Measurements from ENCODE around the gene FBXL14. TPM values are rescaled to one million over a fixed set of nuclear protein-coding genes. Genes with fewer than 3 reads are reported as not detected.
A peak's percentile ranks its signal among the peaks of the same experiment; 100 is the strongest.

The FBXL14 gene
- polyA plus RNA-seq, 1 experiment: 3.2 TPM

GRCh38 chr12:1580526-1580925 lies 13.9 kb downstream of the FBXL14 start:
- Histone ChIP-seq H3K9me3 (ENCODE audit: control insufficient read depth, insufficient read depth, low read length) (no peaks in the 10 kb centered on the region), H3K27me3 (ENCODE audit: control insufficient read depth, insufficient read depth, low read length) (no peaks in the 10 kb centered on the region), H3K27ac (ENCODE audit: low read depth, low read length) (no peak overlapping the region), H3K4me3 (ENCODE audit: low read depth, low read length) (no peak overlapping the region)
- ChIA-PET CTCF (interaction anchor here (11.3 kb wide), 1 partner anchor 462 kb away, joined by 313 read pairs; no protein-coding TSS in a partner anchor), POLR2A (no interaction called here)
- DNase-seq (ENCODE audit: low read depth, low spot score): no peak
- TF ChIP-seq, protein P1, sequence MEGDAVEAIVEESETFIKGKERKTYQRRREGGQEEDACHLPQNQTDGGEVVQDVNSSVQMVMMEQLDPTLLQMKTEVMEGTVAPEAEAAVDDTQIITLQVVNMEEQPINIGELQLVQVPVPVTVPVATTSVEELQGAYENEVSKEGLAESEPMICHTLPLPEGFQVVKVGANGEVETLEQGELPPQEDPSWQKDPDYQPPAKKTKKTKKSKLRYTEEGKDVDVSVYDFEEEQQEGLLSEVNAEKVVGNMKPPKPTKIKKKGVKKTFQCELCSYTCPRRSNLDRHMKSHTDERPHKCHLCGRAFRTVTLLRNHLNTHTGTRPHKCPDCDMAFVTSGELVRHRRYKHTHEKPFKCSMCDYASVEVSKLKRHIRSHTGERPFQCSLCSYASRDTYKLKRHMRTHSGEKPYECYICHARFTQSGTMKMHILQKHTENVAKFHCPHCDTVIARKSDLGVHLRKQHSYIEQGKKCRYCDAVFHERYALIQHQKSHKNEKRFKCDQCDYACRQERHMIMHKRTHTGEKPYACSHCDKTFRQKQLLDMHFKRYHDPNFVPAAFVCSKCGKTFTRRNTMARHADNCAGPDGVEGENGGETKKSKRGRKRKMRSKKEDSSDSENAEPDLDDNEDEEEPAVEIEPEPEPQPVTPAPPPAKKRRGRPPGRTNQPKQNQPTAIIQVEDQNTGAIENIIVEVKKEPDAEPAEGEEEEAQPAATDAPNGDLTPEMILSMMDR (IDR thresholded peaks at IDR 0.05; ENCODE audit: low read depth, low read length): no peak

DNA sequence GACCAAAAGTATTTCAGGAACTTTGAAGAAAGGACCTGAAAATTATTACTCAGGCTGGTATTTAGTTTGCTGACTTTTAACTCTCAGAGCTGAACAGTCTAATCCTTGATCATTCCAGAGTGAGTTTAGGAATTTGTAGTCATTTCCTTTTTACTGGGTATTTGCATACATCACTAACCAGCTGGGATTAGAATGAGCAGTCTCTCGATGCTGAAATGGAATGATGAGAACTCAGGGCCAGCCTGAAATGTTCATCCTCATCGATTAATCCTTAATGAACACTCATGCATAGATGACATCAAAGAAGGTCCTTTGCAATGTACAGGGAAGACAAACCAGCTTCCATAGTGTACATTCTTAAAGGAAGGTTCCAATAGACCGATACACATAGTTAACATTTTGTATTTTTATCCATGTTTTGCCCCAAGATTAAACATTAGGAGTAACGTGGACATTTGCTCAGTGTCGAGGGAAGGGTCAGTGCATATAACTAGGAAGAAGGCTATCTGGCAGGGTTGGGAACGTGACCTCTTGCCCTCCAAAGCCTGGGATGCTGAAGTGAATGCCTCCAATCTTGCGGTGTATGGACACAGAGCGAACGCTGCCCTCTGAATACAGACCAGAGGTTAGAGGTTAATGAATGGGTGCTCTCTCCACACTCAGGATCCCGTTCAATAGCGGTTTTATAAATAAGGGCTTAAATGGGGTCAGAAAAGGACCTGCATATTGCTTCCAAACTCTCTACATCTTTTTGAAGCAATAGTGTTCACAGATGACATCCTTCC lies 14.5 kb downstream of the FBXL14 start:
- DNase-seq (ENCODE audit: low read depth, low spot score): no peak
- Histone ChIP-seq H3K27ac (ENCODE audit: low read depth, low read length) (peak overlapping the region; percentile 57), H3K4me3 (ENCODE audit: low read depth, low read length) (no peak overlapping the region), H3K27me3 (ENCODE audit: control insufficient read depth, insufficient read depth, low read length) (no peaks in the 10 kb centered on the region), H3K9me3 (ENCODE audit: control insufficient read depth, insufficient read depth, low read length) (no peaks in the 10 kb centered on the region)
- TF ChIP-seq, protein P1 (IDR thresholded peaks at IDR 0.05; ENCODE audit: low read depth, low read length): no peak
- POLR2A ChIA-PET: interaction anchor here (0.7 to 1.6 kb wide), 5 partner anchors 29 to 395 kb away, joined by 3 to 5 read pairs (median 3); no protein-coding TSS in a partner anchor
- CTCF ChIA-PET: interaction anchor here (0.6 to 11.3 kb wide), 3 partner anchors 25 to 462 kb away, joined by 3 to 313 read pairs (median 3); no protein-coding TSS in a partner anchor

GRCh38 chr12:1576410-1577241 lies 17.8 kb downstream of the FBXL14 start:
- ChIA-PET CTCF (interaction anchor here (11.3 kb wide), 1 partner anchor 458 kb away, joined by 313 read pairs; no protein-coding TSS in a partner anchor), POLR2A (interaction anchor here (0.7 kb wide), 1 partner anchor 459 kb away, joined by 3 read pairs; no protein-coding TSS in a partner anchor)
- no peaks in the 10 kb centered on the region for H3K27me3 ChIP-seq (ENCODE audit: control insufficient read depth, insufficient read depth, low read length)
- H3K27ac ChIP-seq (ENCODE audit: low read depth, low read length): peak overlapping the region; percentile 88
- no peak for DNase-seq (ENCODE audit: low read depth, low spot score)
- no peaks in the 10 kb centered on the region; the same call in 1 of the 2 replicates for H3K9me3 ChIP-seq (ENCODE audit: control insufficient read depth, insufficient read depth, low read length)
- peak overlapping the region; percentile 34 for H3K4me3 ChIP-seq (ENCODE audit: low read depth, low read length)
- TF ChIP-seq, protein P1 (IDR thresholded peaks at IDR 0.05; ENCODE audit: low read depth, low read length): no peak

- ChIA-PET POLR2A (interaction anchor here (0.7 kb wide), 1 partner anchor 458 kb away, joined by 3 read pairs; no protein-coding TSS in a partner anchor), CTCF (interaction anchor here (0.6 to 11.3 kb wide), 2 partner anchors 290 to 457 kb away, joined by 5 to 313 read pairs; no protein-coding TSS in a partner anchor)
- Histone ChIP-seq H3K4me3 (ENCODE audit: low read depth, low read length) (peak overlapping the region; percentile 34), H3K27me3 (ENCODE audit: control insufficient read depth, insufficient read depth, low read length) (no peaks in the 10 kb centered on the region), H3K27ac (ENCODE audit: low read depth, low read length) (peak overlapping the region; percentile 88), H3K9me3 (ENCODE audit: control insufficient read depth, insufficient read depth, low read length) (no peaks in the 10 kb centered on the region; the same call in 1 of the 2 replicates)
- no peak for DNase-seq (ENCODE audit: low read depth, low spot score)
- TF ChIP-seq, protein P1 (IDR thresholded peaks at IDR 0.05; ENCODE audit: low read depth, low read length): no peak
Measured at GRCh38 chr12:1575408-1576401, 18.7 kb downstream of the FBXL14 start.

Data from AG04450 (cell line).